BE2C (cell line): Measurements from ENCODE around the gene TNFRSF21.

Source experiments
- DNase-seq: peaks from one replicate; pipeline ENCODE4 v3.0.0-alpha.2; 2020
- H3K27me3 ChIP-seq: fragments of 250-450 bp; sonication (Bioruptor Pico); 2 replicates; pipeline ENCODE4 v1.5.1; 2020; ENCODE audit warnings: mild to moderate bottlenecking
- H3K36me3 ChIP-seq: fragments of 250-450 bp; sonication (Bioruptor Pico); 2 replicates; pipeline ENCODE4 v1.5.1; 2020; ENCODE audit warnings: mild to moderate bottlenecking
- H3K4me1 ChIP-seq: fragments of 250-450 bp; sonication (Bioruptor Pico); 2 replicates; pipeline ENCODE4 v1.5.1; 2020
- H3K4me3 ChIP-seq: 2 replicates; pipeline ENCODE4 v1.5.1; 2011; ENCODE audit warnings: low read depth, low read length
- H3K9me3 ChIP-seq: fragments of 250-450 bp; sonication (Bioruptor Pico); 2 replicates; pipeline ENCODE4 v1.5.1; 2020
- TF ChIP-seq, protein P1 (sequence below): IDR thresholded peaks from 2 replicates; pipeline ENCODE4 v1.5.1; 2012; ENCODE audit warnings: mild to moderate bottlenecking, low read depth, low read length

The TNFRSF21 gene

DNA sequence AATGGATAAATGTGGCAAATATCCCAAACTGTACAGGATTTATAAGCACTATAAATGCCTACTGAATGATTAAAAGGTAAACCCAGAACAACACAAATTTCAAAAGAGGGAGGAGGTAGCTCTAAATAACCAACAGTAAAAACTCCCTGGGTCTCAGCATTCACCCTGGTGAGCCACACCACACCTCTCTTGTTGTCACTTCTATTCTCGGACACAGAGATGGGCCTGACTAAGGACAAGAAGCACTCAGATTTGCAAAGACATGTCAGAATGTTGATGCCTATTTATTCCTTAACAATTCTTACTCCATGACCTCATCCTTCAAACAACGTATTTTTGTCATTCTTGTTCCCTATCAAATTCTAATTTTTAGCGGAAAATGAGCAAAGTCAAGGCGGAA is 14.7 kb downstream of the TNFRSF21 start:
- TF ChIP-seq, protein P1, sequence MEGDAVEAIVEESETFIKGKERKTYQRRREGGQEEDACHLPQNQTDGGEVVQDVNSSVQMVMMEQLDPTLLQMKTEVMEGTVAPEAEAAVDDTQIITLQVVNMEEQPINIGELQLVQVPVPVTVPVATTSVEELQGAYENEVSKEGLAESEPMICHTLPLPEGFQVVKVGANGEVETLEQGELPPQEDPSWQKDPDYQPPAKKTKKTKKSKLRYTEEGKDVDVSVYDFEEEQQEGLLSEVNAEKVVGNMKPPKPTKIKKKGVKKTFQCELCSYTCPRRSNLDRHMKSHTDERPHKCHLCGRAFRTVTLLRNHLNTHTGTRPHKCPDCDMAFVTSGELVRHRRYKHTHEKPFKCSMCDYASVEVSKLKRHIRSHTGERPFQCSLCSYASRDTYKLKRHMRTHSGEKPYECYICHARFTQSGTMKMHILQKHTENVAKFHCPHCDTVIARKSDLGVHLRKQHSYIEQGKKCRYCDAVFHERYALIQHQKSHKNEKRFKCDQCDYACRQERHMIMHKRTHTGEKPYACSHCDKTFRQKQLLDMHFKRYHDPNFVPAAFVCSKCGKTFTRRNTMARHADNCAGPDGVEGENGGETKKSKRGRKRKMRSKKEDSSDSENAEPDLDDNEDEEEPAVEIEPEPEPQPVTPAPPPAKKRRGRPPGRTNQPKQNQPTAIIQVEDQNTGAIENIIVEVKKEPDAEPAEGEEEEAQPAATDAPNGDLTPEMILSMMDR, result no peak
- no peak for DNase-seq
- Histone ChIP-seq H3K9me3 (no peaks in the 10 kb centered on the region), H3K36me3 (peaks cover 2% of the 10 kb centered on the region; the same call in 1 of the 2 replicates), H3K27me3 (no peaks in the 10 kb centered on the region), H3K4me1 (peaks cover 6% of the 10 kb centered on the region; the same call in 1 of the 2 replicates), H3K4me3 (no peak overlapping the region)

DNA sequence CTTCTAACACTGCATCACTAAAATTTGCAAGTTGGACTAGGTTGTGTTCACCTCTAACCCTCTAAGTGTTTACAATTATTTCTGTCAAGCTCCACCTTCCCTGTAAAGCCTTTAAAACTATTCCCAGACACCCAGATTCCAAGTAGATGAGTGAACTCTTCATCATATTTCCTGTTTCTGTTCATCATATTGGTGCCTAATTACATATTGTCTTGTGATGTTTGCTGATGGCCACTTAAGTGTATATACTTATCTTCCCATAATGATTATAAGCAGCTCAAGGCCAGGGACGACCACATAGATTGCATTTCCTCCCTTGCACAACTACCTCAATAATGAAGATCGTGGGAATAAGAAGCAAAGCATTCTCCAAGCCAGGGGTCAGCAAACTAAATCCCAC is 16.8 kb downstream of the TNFRSF21 start:
- peaks cover 2% of the 10 kb centered on the region for H3K36me3 ChIP-seq
- TF ChIP-seq, protein P1, result no peak
- H3K27me3 ChIP-seq, result no peaks in the 10 kb centered on the region
- DNase-seq, result no peak
- H3K9me3 ChIP-seq, result no peaks in the 10 kb centered on the region
- no peak overlapping the region for H3K4me3 ChIP-seq
- H3K4me1 ChIP-seq, result peaks cover 2% of the 10 kb centered on the region; the same call in 1 of the 2 replicates

DNA sequence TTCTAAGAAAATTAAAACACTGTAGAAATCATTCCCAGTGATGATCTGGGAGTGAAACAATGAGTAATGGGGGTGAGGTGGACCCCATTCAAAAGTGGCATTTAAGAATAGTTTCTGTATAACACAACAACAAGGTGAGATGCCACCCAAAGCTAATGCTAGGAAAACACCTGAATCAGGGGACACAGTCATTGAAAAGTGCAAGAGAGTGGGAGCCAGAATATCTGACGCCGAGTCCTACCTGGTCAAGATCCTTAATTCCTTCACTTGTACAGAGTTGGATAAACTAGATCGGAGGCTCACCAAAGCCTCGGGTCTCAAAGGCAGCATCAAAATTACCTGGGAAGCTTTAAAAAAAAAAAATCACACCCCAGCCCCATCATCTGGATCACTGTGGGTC is 17.7 kb downstream of the TNFRSF21 start:
- no peaks in the 10 kb centered on the region for H3K9me3 ChIP-seq
- peaks cover 2% of the 10 kb centered on the region for H3K36me3 ChIP-seq
- TF ChIP-seq, protein P1, result no peak
- no peak for DNase-seq
- H3K4me1 ChIP-seq, result peaks cover 2% of the 10 kb centered on the region; the same call in 1 of the 2 replicates
- H3K27me3 ChIP-seq, result no peaks in the 10 kb centered on the region
- H3K4me3 ChIP-seq, result no peak overlapping the region

DNA sequence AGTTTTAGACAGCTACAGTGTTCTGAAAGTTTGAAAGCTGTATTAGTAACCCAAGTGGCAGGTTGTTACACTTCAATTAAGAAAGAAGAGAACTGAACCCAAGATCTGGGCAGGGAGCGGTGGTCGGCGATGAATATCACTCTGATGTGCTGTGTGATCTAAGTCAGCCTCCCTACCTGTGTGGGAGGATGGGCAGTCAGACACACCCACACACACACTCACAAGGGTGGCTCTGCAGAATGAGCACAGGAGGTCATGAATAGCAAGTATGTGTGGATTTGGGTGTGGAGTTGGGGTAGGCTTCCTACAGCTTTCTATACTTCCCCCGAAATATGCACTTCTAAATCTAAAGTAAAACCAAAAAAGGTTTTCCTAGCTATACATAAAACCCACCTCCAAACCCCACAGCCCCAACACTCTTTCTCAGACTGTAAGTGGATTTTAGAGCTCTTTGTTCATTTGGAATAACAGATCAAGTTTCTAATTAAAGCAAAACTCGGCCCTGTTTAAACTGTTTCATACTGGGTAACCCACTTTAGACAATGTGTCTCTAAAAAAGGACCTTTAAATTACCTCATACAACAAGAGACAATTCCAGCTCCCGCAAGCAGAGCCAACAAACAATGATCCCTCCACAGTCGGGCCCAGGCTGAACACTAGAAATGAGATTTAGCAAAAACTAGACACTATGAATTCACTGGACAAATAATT is 19.4 kb downstream of the TNFRSF21 start:
- H3K9me3 ChIP-seq, result no peaks in the 10 kb centered on the region
- H3K4me1 ChIP-seq, result 0 out of 2 replicates have a peak, but pooled peaks cover 2% of the 10 kb centered on the region
- H3K27me3 ChIP-seq, result no peaks in the 10 kb centered on the region
- peaks cover 14% of the 10 kb centered on the region for H3K36me3 ChIP-seq
- no peak overlapping the region for H3K4me3 ChIP-seq
- TF ChIP-seq, protein P1, result no peak
- DNase-seq, result no peak

DNA sequence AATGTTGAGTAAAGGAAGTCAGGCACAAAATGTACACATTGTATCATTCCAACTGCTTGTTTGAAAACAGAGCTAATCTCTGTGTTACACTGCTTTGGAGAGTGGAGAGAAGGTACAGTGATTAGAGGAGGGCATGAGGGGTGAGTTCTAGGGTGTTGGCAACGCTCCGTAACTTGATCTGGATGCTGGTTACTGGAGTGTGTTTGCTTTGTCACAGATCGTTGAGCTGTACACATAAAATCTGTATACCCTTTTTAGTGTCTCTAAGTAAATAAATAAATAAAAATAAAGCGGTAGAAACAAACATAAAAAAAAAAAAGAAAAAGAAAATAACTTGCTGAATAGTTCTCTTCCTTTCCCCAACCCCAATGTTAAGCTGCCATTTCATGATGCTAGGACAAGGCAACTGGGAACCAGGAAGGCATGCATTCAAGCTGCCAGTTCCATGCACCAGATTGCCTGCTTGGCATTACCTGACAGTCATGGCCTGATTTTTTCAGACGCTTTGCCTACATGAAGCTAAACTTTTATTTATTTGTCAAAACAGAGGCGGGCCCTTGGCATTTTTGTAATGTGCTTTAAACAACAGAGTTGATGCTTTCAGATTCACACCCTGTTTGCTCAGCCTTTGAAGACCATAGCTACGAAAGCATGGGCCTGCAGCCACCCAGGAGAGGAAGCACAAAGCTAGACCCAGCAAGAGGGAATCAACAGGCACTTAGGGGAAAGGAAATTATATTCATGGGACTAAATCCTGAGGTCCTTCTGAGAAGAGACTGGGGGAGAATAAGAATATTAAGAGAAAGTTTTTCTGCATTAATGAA is 21.2 kb downstream of the TNFRSF21 start:
- H3K27me3 ChIP-seq, result no peaks in the 10 kb centered on the region
- no peaks in the 10 kb centered on the region for H3K9me3 ChIP-seq
- DNase-seq, result no peak
- TF ChIP-seq, protein P1, result no peak
- H3K4me3 ChIP-seq, result no peak overlapping the region
- peaks cover 31% of the 10 kb centered on the region for H3K36me3 ChIP-seq
- H3K4me1 ChIP-seq, result no peaks in the 10 kb centered on the region

DNA sequence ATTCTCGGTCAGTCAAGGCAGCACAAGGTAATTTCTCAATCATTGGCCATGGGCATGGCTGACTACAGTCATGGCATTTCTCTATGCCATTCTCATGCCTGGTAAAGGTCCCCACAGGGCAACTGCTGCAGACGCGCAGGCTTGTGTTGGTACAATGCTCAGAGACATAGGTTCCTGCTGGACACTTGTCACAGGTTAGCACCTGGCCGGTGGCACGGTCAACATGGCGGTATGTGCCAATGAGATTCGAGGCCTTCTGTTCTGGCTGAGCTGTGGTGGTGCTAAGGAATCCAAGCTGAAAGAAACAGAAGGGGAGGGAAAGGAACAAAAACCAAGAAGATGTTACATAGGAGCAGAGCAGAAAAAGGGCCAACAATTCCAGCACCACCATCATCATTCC is 23.4 kb downstream of the TNFRSF21 start:
- no peak for DNase-seq
- Histone ChIP-seq H3K4me1 (no peaks in the 10 kb centered on the region), H3K36me3 (peaks cover 33% of the 10 kb centered on the region)

More for the DNA sequence above, 23.4 kb downstream of the TNFRSF21 start:
- Histone ChIP-seq H3K4me3 (no peak overlapping the region), H3K27me3 (no peaks in the 10 kb centered on the region), H3K9me3 (no peaks in the 10 kb centered on the region)
- TF ChIP-seq, protein P1, result no peak
